Activated CD8-positive, alpha-beta T cell treated with anti-CD3 and anti-CD28 coated beads for 36 hours (primary cell): ENCODE results near the gene B4GALT5. TPM values are rescaled to one million over a fixed set of nuclear protein-coding genes. Genes with fewer than 3 reads are reported as not detected.

Experiments
- ATAC-seq: fragments of 200-7000 bp; cut with Tn5 transposase; one replicate; pipeline ENCODE4 v1.10.0; 2021; ENCODE audit warnings: mild to moderate bottlenecking, moderate library complexity
- CTCF ChIA-PET: fragments of 350-600 bp; sonication (Branson Sonifier 250); formaldehyde crosslinking; loops from one replicate; lab custom pipeline; 2021; ENCODE audit warnings: antibody characterized with exemption; lab: Charles Lee
- POLR2A ChIA-PET: fragments of 350-600 bp; sonication (Branson Sonifier 250); formaldehyde crosslinking; loops from one replicate; lab custom pipeline; 2021; ENCODE audit warnings: antibody characterized with exemption; lab: Charles Lee
- DNase-seq: peaks from one replicate; pipeline ENCODE4 v3.0.0-alpha.2; 2020
- H3K27ac Mint-ChIP-seq: one replicate; pipeline ENCODE4 v1.8.0; 2021; ENCODE audit warnings: mild to moderate bottlenecking, mixed read lengths
- H3K27me3 Mint-ChIP-seq: one replicate; pipeline ENCODE4 v1.8.0; 2021; ENCODE audit warnings: mixed read lengths
- H3K36me3 Mint-ChIP-seq: one replicate; pipeline ENCODE4 v1.8.0; 2021; ENCODE audit warnings: low read depth, mixed read lengths
- H3K4me1 Mint-ChIP-seq: one replicate; pipeline ENCODE4 v1.8.0; 2021; ENCODE audit warnings: low read depth, mixed read lengths
- H3K4me3 Mint-ChIP-seq: one replicate; pipeline ENCODE4 v1.8.0; 2021; ENCODE audit warnings: mild to moderate bottlenecking, moderate library complexity, mixed read lengths
- H3K9me3 Mint-ChIP-seq: one replicate; pipeline ENCODE4 v1.8.0; 2021; ENCODE audit warnings: mixed read lengths
- intact Hi-C: fragments of 100-400 bp; cut with micrococcal nuclease; formaldehyde crosslinking; loops from one replicate; pipeline ENCODE4 v1.10.0; 2022
- total RNA-seq, 2 experiments: library from RNA; stranded (reverse); gene quantifications; one replicate each; pipeline ENCODE4 v1.2.3, GENCODE V29; 2021
- TF ChIP-seq, protein P1 (sequence below): fragments of 200-600 bp; IDR thresholded peaks from one replicate; pipeline ENCODE4 v1.8.0; 2022; ENCODE audit warnings: antibody characterized with exemption, mild to moderate bottlenecking

Gene B4GALT5
- total RNA-seq, 2 experiments from 2014 or later: 16.5 to 16.8 TPM

DNA sequence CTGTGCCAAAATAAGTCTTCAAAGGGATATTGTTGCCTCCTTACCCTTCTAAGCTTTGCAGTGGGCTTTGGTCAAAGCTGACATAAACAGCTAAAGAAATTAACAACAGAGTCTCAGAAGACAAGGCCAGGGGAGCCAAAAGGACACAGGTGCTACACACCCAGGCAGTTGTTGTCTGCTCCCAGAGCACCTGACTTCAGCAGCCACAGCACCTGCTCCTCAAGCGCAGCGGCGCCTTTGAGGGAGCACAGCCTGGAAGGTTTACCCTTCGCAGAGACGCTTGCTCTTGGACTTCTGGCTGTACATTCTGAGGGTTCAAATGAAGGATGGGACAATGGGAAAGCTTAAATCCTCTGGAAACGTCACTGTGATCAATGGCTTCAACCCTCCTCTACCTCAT is 16.6 kb downstream of the B4GALT5 start:
- peaks cover 72% of the 10 kb centered on the region for H3K4me1 Mint-ChIP-seq
- ChIA-PET CTCF (interaction anchor here (0.6 to 1.6 kb wide), 6 partner anchors 12 to 192 kb away, joined by 3 to 5 read pairs (median 3); no protein-coding TSS in a partner anchor), POLR2A (interaction anchor here (0.5 kb wide), 1 partner anchor 156 kb away, joined by 3 read pairs; no protein-coding TSS in a partner anchor)
- peak overlapping the region; percentile 30 for H3K27ac Mint-ChIP-seq
- no peak for DNase-seq
- no peak overlapping the region for H3K4me3 Mint-ChIP-seq
- ATAC-seq: no peak
- H3K9me3 Mint-ChIP-seq: no peaks in the 10 kb centered on the region
- TF ChIP-seq, protein P1, sequence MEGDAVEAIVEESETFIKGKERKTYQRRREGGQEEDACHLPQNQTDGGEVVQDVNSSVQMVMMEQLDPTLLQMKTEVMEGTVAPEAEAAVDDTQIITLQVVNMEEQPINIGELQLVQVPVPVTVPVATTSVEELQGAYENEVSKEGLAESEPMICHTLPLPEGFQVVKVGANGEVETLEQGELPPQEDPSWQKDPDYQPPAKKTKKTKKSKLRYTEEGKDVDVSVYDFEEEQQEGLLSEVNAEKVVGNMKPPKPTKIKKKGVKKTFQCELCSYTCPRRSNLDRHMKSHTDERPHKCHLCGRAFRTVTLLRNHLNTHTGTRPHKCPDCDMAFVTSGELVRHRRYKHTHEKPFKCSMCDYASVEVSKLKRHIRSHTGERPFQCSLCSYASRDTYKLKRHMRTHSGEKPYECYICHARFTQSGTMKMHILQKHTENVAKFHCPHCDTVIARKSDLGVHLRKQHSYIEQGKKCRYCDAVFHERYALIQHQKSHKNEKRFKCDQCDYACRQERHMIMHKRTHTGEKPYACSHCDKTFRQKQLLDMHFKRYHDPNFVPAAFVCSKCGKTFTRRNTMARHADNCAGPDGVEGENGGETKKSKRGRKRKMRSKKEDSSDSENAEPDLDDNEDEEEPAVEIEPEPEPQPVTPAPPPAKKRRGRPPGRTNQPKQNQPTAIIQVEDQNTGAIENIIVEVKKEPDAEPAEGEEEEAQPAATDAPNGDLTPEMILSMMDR: no peak
- peaks cover 3% of the 10 kb centered on the region for H3K36me3 Mint-ChIP-seq
- H3K27me3 Mint-ChIP-seq: no peaks in the 10 kb centered on the region
- intact Hi-C loops: no loop called here

DNA sequence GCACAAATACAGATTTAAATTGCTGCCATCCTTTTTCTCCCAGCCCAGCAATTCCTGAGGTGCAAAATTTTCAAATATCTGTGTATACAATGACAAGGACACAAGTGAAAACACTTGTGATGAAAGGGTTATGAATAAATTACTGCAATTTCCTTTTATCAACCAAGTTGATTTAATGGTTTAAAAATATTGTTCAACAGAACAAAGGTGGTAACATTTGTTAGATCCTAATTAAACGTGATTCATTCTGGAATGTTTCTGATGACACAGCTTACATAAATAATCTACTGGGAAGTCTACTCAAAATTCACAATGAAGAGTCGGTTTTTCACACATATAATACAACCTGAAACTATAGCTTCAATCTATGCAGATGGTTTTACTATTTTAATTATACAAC is 17.1 kb downstream of the B4GALT5 start:
- no peaks in the 10 kb centered on the region for H3K36me3 Mint-ChIP-seq
- ChIA-PET POLR2A (no interaction called here), CTCF (interaction anchor here (0.6 to 1.6 kb wide), 6 partner anchors 11 to 192 kb away, joined by 3 to 5 read pairs (median 3); partner anchors contain the start of gene SLC9A8)
- intact Hi-C loops: no loop called here
- H3K27ac Mint-ChIP-seq: no peak overlapping the region
- ATAC-seq (no peak), DNase-seq (no peak)
- peaks cover 72% of the 10 kb centered on the region for H3K4me1 Mint-ChIP-seq
- H3K27me3 Mint-ChIP-seq: no peaks in the 10 kb centered on the region
- no peaks in the 10 kb centered on the region for H3K9me3 Mint-ChIP-seq
- no peak overlapping the region for H3K4me3 Mint-ChIP-seq
- TF ChIP-seq, protein P1: no peak

DNA sequence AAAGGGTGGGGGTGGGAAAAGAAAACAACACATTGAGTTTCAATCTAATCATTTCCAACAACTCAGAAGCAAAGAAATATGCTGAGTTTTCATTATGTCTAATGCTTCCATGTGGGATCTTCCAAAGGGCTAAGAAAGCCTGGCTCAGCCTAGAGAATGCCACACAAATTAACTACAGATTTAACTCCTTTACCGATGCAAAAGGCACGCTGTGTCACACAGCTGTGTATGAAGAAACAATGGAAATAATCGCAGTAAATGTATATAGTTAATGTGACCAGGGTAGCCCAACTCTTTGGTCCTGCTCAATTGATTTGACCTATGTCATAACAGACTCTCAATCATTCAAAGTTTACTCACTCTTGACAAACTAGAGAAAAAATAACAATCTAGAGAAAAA is 17.8 kb downstream of the B4GALT5 start:
- no peak for ATAC-seq
- POLR2A ChIA-PET: no interaction called here
- Mint-ChIP-seq H3K36me3 (no peaks in the 10 kb centered on the region), H3K9me3 (no peaks in the 10 kb centered on the region), H3K27ac (no peak overlapping the region), H3K4me1 (peaks cover 68% of the 10 kb centered on the region), H3K4me3 (no peak overlapping the region), H3K27me3 (no peaks in the 10 kb centered on the region)
- TF ChIP-seq, protein P1: no peak
- no peak for DNase-seq
- CTCF ChIA-PET: interaction anchor here (1.2 to 1.4 kb wide), 2 partner anchors 10 to 117 kb away, joined by 3 read pairs; partner anchors contain the start of gene SLC9A8
- intact Hi-C loops: no loop called here

DNA sequence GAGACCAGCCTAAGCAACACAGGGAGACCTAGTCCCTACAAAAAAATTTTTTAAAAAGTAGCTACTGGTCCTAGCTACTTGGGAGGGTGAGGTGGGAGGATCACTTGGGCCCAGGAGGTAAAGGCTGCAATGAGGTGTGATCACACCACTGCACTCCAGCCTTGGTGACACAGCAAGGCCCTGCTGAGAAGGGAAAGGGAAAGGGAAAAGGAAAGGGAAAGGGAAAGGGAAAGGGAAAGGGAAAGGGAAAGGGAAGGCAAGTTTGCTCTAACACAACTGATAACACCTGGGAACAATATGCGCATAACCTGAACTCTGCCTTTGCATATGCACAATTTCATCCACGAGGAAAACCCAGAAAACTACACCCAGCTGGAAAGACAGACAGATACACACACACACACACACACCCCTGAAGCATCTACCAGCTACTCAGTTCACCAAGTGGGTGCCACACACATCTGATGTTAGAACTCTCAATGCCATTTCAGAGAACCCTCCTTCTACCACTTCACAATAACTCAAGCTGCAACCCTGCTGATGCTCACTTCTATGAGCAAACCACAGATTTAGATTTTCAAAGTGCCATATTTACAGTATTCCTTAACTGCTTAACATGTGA is 19.1 kb downstream of the B4GALT5 start:
- CTCF ChIA-PET: interaction anchor here (0.6 to 0.8 kb wide), 3 partner anchors 110 to 156 kb away, joined by 3 read pairs; no protein-coding TSS in a partner anchor
- peak overlapping the region; percentile 45 for H3K27ac Mint-ChIP-seq

More for the DNA sequence above, 19.1 kb downstream of the B4GALT5 start:
- Mint-ChIP-seq H3K4me1 (peaks cover 58% of the 10 kb centered on the region), H3K9me3 (no peaks in the 10 kb centered on the region), H3K36me3 (no peaks in the 10 kb centered on the region), H3K4me3 (no peak overlapping the region), H3K27me3 (no peaks in the 10 kb centered on the region)
- DNase-seq (no peak), ATAC-seq (peak; percentile 24)
- POLR2A ChIA-PET: interaction anchor here (0.6 to 1.4 kb wide), 3 partner anchors 16 to 275 kb away, joined by 3 to 4 read pairs (median 3); no protein-coding TSS in a partner anchor
- TF ChIP-seq, protein P1: no peak
- intact Hi-C loops: no loop called here
